Endothelial cell of umbilical vein (primary cell): ENCODE results near the gene LYPD4. TPM values are rescaled to one million over a fixed set of nuclear protein-coding genes. Genes with fewer than 3 reads are reported as not detected.

Experiments used
- BruUV-seq: library from RNA; stranded (reverse); fragments of 400-500 nt; replicated peaks from 2 replicates; lab custom pipeline; 2021; lab: Mats Ljungman, UMichigan
- CTCF ChIA-PET: fragments of 300-600, 350-600 bp; sonication (Branson Sonifier 250); formaldehyde crosslinking; loops from one replicate; lab custom pipeline; 2021; ENCODE audit warnings: antibody characterized with exemption, inconsistent platforms; lab: Charles Lee
- POLR2A ChIA-PET: fragments of 300-600, 350-600 bp; sonication (Branson Sonifier 250); formaldehyde crosslinking; loops from one replicate; lab custom pipeline; 2021; ENCODE audit warnings: antibody characterized with exemption, inconsistent platforms; lab: Charles Lee
- DNase-seq: peaks from one replicate; pipeline ENCODE4 v3.0.0-alpha.2; 2011; ENCODE audit warnings: low read depth, low spot score
- FAIRE-seq: peaks from 2 replicates; lab custom pipeline; 2011; peaks lifted over from hg19 to GRCh38; lab: Jason Lieb, UNC
- H2AFZ ChIP-seq: 2 replicates; pipeline ENCODE4 v1.6.0; 2012; ENCODE audit warnings: low read depth, low read length, control low read depth, inconsistent platforms
- H3K27ac ChIP-seq: 2 replicates; pipeline ENCODE4 v1.5.1; 2011; ENCODE audit warnings: low read depth, mild to moderate bottlenecking, control low read depth, low read length, moderate library complexity; ENCODE audit not compliant: insufficient read depth
- H3K27me3 ChIP-seq, 2 experiments: 2 replicates each; pipeline versions ENCODE4 v1.6.0 to v1.6.1; 2011; ENCODE audit warnings: low read length in 2 of 2, mixed read lengths in 1 of 2; ENCODE audit not compliant: control insufficient read depth in 2 of 2, insufficient read depth in 2 of 2
- H3K36me3 ChIP-seq, 2 experiments: 2 replicates in 1 of 2; 3 replicates in 1 of 2; pipeline ENCODE4 v1.5.1; 2011; ENCODE audit warnings: low read length in 2 of 2, mild to moderate bottlenecking in 1 of 2, moderate library complexity in 1 of 2; ENCODE audit not compliant: control insufficient read depth in 2 of 2, insufficient read depth in 2 of 2; ENCODE audit errors: extremely low read depth in 1 of 2
- H3K4me1 ChIP-seq: 3 replicates; pipeline ENCODE4 v1.5.1; 2011; ENCODE audit warnings: mild to moderate bottlenecking, low read length; ENCODE audit not compliant: control insufficient read depth, insufficient read depth; ENCODE audit errors: extremely low read depth
- H3K4me2 ChIP-seq: 2 replicates; pipeline ENCODE4 v1.6.1; 2011; ENCODE audit warnings: low read length, control low read depth, mixed read lengths; ENCODE audit not compliant: insufficient read depth
- H3K4me3 ChIP-seq, 3 experiments: fragments of 200-600 bp in 1 of 3; sonication (generic), shearing (Covaris generic) in 1 of 3; replicated peaks in 1 of 3; 2 replicates each; pipeline ENCODE4 v1.5.1; 2011 to 2016; ENCODE audit warnings: control low read depth in 3 of 3, low read length in 3 of 3, mild to moderate bottlenecking in 2 of 3, inconsistent platforms in 1 of 3, low read depth in 1 of 3, moderate library complexity in 1 of 3; ENCODE audit not compliant: insufficient read depth in 1 of 3
- H3K79me2 ChIP-seq: 2 replicates; pipeline ENCODE4 v1.6.0; 2012; ENCODE audit warnings: low read length, inconsistent platforms; ENCODE audit not compliant: control insufficient read depth, insufficient read depth
- H3K9ac ChIP-seq: replicated peaks from 2 replicates; pipeline ENCODE3; 2011; ENCODE audit warnings: low read length, control low read depth; ENCODE audit not compliant: insufficient read depth; ENCODE audit errors: extremely low read depth
- H3K9me1 ChIP-seq: replicated peaks from 3 replicates; pipeline ENCODE4 v1.6.0; 2011; ENCODE audit warnings: mild to moderate bottlenecking, low read length; ENCODE audit not compliant: control insufficient read depth, insufficient read depth; ENCODE audit errors: extremely low read depth
- H3K9me3 ChIP-seq: replicated peaks from 2 replicates; pipeline ENCODE4 v1.5.1; 2012; ENCODE audit warnings: low read length, inconsistent platforms; ENCODE audit not compliant: control insufficient read depth, insufficient read depth
- H4K20me1 ChIP-seq: replicated peaks from 2 replicates; pipeline ENCODE3; 2011; ENCODE audit warnings: mild to moderate bottlenecking, low read length; ENCODE audit not compliant: control insufficient read depth, insufficient read depth; ENCODE audit errors: extremely low read depth
- EZH2 ChIP-seq: IDR thresholded peaks from 2 replicates; pipeline ENCODE4 v1.6.1; 2012; ENCODE audit warnings: borderline replicate concordance, low read depth, mild to moderate bottlenecking, moderate library complexity, low read length, inconsistent platforms; ENCODE audit not compliant: severe bottlenecking
- FOS ChIP-seq: IDR thresholded peaks from 2 replicates; pipeline ENCODE4 v1.6.1; 2011; ENCODE audit warnings: mild to moderate bottlenecking, low read length, moderate library complexity, borderline replicate concordance; ENCODE audit not compliant: insufficient read depth
- GATA2 ChIP-seq: IDR thresholded peaks from 2 replicates; pipeline ENCODE4 v1.7.0; 2011; ENCODE audit warnings: low read depth, mild to moderate bottlenecking, moderate library complexity, mixed read lengths, low read length; ENCODE audit not compliant: insufficient read length, insufficient read depth
- JUN ChIP-seq: IDR thresholded peaks from 2 replicates; pipeline ENCODE4 v1.6.1; 2011; ENCODE audit warnings: borderline replicate concordance, low read depth; ENCODE audit not compliant: insufficient read length, insufficient read depth
- MYC ChIP-seq: IDR thresholded peaks from one replicate; pipeline ENCODE4 v1.6.1; 2011; ENCODE audit warnings: mild to moderate bottlenecking, low read depth, low read length
- POLR2A ChIP-seq: IDR thresholded peaks from 2 replicates; pipeline ENCODE4 v1.6.1; 2012; ENCODE audit warnings: low read depth, mild to moderate bottlenecking, control low read depth, low read length
- POLR2AphosphoS5 ChIP-seq: IDR thresholded peaks from 2 replicates; pipeline ENCODE4 v1.6.1; 2012; ENCODE audit warnings: low read depth, mild to moderate bottlenecking, control low read depth, low read length, moderate library complexity; ENCODE audit not compliant: insufficient read depth
- dilution Hi-C: fragments of 300-500 bp; cut with MboI; formaldehyde crosslinking; loops from one replicate; pipeline ENCODE4 v1.15.0; 2019; ENCODE audit warnings: low sequenced_read_pairs; ENCODE audit not compliant: extremely low pct_ligation_motif_present
- intact Hi-C: fragments of 100-400 bp; cut with micrococcal nuclease; formaldehyde crosslinking; loops from one replicate; pipeline ENCODE4 v1.10.0; 2022
- polyA plus RNA-seq, 4 experiments: library from polyadenylated mRNA; depleted of rRNA in 3 of 4; stranded (reverse) in 3 of 4; unstranded in 1 of 4; fragments of >200 nt; gene quantifications; 2 replicates each; pipeline versions ENCODE4 v1.2.1 to v1.2.3, GENCODE V29; 2011 to 2012; ENCODE audit warnings: missing spikeins in 1 of 4
- total RNA-seq: library from RNA; stranded (reverse); gene quantifications from 2 replicates; pipeline ENCODE4 v1.2.3, GENCODE V29; 2021
- TF ChIP-seq, protein P1 (sequence below): IDR thresholded peaks from 2 replicates; pipeline ENCODE4 v1.6.1; 2011; ENCODE audit not compliant: insufficient read depth, insufficient read length
- TF ChIP-seq, protein P2 (sequence below), 2 donors: IDR thresholded peaks; 1 replicate in 1 of 2; 2 replicates in 1 of 2; pipeline ENCODE4 v1.5.1; 2011; ENCODE audit warnings: low read length in 2 of 2, mild to moderate bottlenecking in 2 of 2, moderate library complexity in 2 of 2, control low read depth in 1 of 2, inconsistent platforms in 1 of 2, low read depth in 1 of 2; ENCODE audit not compliant: insufficient read depth in 1 of 2; ENCODE audit errors: extremely low read depth in 1 of 2

LYPD4 gene
- total and polyA plus RNA-seq, 2 donors (not counting 3 experiments of a cell fraction or from before 2014, with no cell fraction given): not detected

GRCh38 chr19:41890936-41891335 lies 46.5 kb upstream of the LYPD4 start:
- no peak for FAIRE-seq
- Histone ChIP-seq H3K36me3 (peaks cover 6 to 26% of the 10 kb centered on the region in 2 experiments), H2AFZ (no peak overlapping the region), H3K4me1 (peaks cover 8% of the 10 kb centered on the region), H3K9me3 (no peaks in the 10 kb centered on the region), H3K4me2 (no peak overlapping the region), H3K9me1 (no peaks in the 10 kb centered on the region), H3K4me3 (no peak overlapping the region), H4K20me1 (no peaks in the 10 kb centered on the region), H3K79me2 (peaks cover 11% of the 10 kb centered on the region), H3K9ac (no peak overlapping the region), H3K27ac (no peak overlapping the region), H3K27me3 (no peaks in the 10 kb centered on the region)
- dilution Hi-C loops (no loop called here), intact Hi-C loops (no loop called here)
- CTCF ChIA-PET: interaction anchor here (1.4 kb wide), 1 partner anchor 18 kb away, joined by 5 read pairs; no protein-coding TSS in a partner anchor
- DNase-seq: no peak
- no TSS peak for BruUV-seq
- TF ChIP-seq EZH2 (no peak), MYC (no peak), POLR2A (no peak), JUN (no peak), GATA2 (no peak), POLR2AphosphoS5 (no peak), FOS (no peak)
- TF ChIP-seq, protein P1, sequence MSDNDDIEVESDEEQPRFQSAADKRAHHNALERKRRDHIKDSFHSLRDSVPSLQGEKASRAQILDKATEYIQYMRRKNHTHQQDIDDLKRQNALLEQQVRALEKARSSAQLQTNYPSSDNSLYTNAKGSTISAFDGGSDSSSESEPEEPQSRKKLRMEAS: no peak
- TF ChIP-seq, protein P2, sequence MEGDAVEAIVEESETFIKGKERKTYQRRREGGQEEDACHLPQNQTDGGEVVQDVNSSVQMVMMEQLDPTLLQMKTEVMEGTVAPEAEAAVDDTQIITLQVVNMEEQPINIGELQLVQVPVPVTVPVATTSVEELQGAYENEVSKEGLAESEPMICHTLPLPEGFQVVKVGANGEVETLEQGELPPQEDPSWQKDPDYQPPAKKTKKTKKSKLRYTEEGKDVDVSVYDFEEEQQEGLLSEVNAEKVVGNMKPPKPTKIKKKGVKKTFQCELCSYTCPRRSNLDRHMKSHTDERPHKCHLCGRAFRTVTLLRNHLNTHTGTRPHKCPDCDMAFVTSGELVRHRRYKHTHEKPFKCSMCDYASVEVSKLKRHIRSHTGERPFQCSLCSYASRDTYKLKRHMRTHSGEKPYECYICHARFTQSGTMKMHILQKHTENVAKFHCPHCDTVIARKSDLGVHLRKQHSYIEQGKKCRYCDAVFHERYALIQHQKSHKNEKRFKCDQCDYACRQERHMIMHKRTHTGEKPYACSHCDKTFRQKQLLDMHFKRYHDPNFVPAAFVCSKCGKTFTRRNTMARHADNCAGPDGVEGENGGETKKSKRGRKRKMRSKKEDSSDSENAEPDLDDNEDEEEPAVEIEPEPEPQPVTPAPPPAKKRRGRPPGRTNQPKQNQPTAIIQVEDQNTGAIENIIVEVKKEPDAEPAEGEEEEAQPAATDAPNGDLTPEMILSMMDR (IDR thresholded peaks at IDR 0.05; ENCODE audit: extremely low read depth in 1 of 2, insufficient read depth in 1 of 2, low read depth in 1 of 2, low read length in 2 of 2): no peak
- POLR2A ChIA-PET: no interaction called here
